H1 (cell line): ENCODE data around the gene FLCN. TPM values are rescaled to one million over a fixed set of nuclear protein-coding genes. Genes with fewer than 3 reads are reported as not detected.

Experiments
- CTCF ChIA-PET: fragments of 300-600 bp; sonication (Branson Sonifier 250); formaldehyde crosslinking; loops from one replicate; lab custom pipeline; 2021; ENCODE audit not compliant: partially characterized antibody; lab: Charles Lee
- POLR2A ChIA-PET: fragments of 300-600 bp; sonication (Branson Sonifier 250); formaldehyde crosslinking; loops from one replicate; lab custom pipeline; 2021; ENCODE audit warnings: inconsistent platforms; ENCODE audit not compliant: partially characterized antibody; lab: Charles Lee
- DNase-seq, 2 experiments: peaks; one replicate each; pipeline versions ENCODE4 v3.0.0 to v3.0.0-alpha.2; 2010 to 2022; ENCODE audit warnings: low spot score in 2 of 2, low read depth in 1 of 2, mixed read lengths in 1 of 2
- FAIRE-seq: peaks from 2 replicates; lab custom pipeline; 2011; peaks lifted over from hg19 to GRCh38; lab: Jason Lieb, UNC
- H2AFZ ChIP-seq: 2 replicates; pipeline ENCODE4 v1.8.1; 2012; ENCODE audit warnings: low read length, inconsistent platforms
- H2AK5ac ChIP-seq: 2 replicates; pipeline ENCODE4 v1.6.1; 2013; ENCODE audit warnings: low read depth, low read length
- H2BK120ac ChIP-seq: replicated peaks from 2 replicates; pipeline ENCODE3; 2013; ENCODE audit warnings: low read depth, low read length, inconsistent platforms
- H2BK12ac ChIP-seq: 2 replicates; pipeline ENCODE4 v1.6.1; 2013; ENCODE audit warnings: low read depth, low read length
- H2BK15ac ChIP-seq: 2 replicates; pipeline ENCODE4 v1.6.1; 2013; ENCODE audit warnings: low read length
- H2BK20ac ChIP-seq: 2 replicates; pipeline ENCODE4 v1.6.1; 2013; ENCODE audit warnings: low read length
- H2BK5ac ChIP-seq: 2 replicates; pipeline ENCODE4 v1.6.1; 2013; ENCODE audit warnings: low read depth, low read length
- H3K14ac ChIP-seq: 2 replicates; pipeline ENCODE4 v1.6.1; 2013; ENCODE audit warnings: inconsistent platforms; ENCODE audit not compliant: insufficient read length
- H3K18ac ChIP-seq: 2 replicates; pipeline ENCODE4 v1.6.1; 2013; ENCODE audit warnings: low read length; ENCODE audit errors: extremely low read depth
- H3K23ac ChIP-seq: 2 replicates; pipeline ENCODE4 v1.6.1; 2013; ENCODE audit warnings: inconsistent platforms; ENCODE audit not compliant: insufficient read length
- H3K23me2 ChIP-seq: 2 replicates; pipeline ENCODE4 v1.6.1; 2013; ENCODE audit warnings: low read depth, low read length
- H3K27ac ChIP-seq: 2 replicates; pipeline ENCODE4 v1.6.1; 2011; ENCODE audit warnings: low read depth, low read length, inconsistent platforms
- H3K27me3 ChIP-seq, 4 experiments: replicated peaks in 1 of 4; 1 replicate in 1 of 4; 2 replicates in 3 of 4; pipeline versions ENCODE4 v1.6.1 to v1.8.1; 2011 to 2013; ENCODE audit warnings: low read length in 3 of 4, mild to moderate bottlenecking in 3 of 4, inconsistent platforms in 2 of 4, mixed read lengths in 2 of 4, moderate library complexity in 1 of 4; ENCODE audit not compliant: control insufficient read depth in 3 of 4, insufficient read depth in 3 of 4; ENCODE audit errors: extremely low read depth in 1 of 4
- H3K36me3 ChIP-seq, 4 experiments: 2 replicates each; pipeline versions ENCODE4 v1.6.1 to v1.8.1; 2011 to 2013; ENCODE audit warnings: mild to moderate bottlenecking in 4 of 4, low read length in 3 of 4, moderate library complexity in 2 of 4, control low read depth in 1 of 4, inconsistent platforms in 1 of 4; ENCODE audit not compliant: insufficient read depth in 4 of 4, control insufficient read depth in 2 of 4
- H3K4ac ChIP-seq: replicated peaks from 2 replicates; pipeline ENCODE3; 2013; ENCODE audit warnings: low read length, low read depth, mixed read lengths, inconsistent platforms; ENCODE audit not compliant: insufficient read length
- H3K4me1 ChIP-seq, 4 experiments: replicated peaks in 1 of 4; 1 replicate in 1 of 4; 2 replicates in 3 of 4; pipeline versions ENCODE4 v1.6.1 to v1.8.1; 2011 to 2013; ENCODE audit warnings: low read length in 3 of 4, inconsistent platforms in 2 of 4, mixed read lengths in 1 of 4; ENCODE audit not compliant: insufficient read depth in 4 of 4, control insufficient read depth in 3 of 4
- H3K4me2 ChIP-seq, 2 experiments: 2 replicates each; pipeline versions ENCODE4 v1.6.1 to v1.8.1; 2011 to 2013; ENCODE audit warnings: low read depth in 2 of 2, low read length in 2 of 2, control low read depth in 1 of 2, inconsistent platforms in 1 of 2, mild to moderate bottlenecking in 1 of 2; ENCODE audit not compliant: insufficient read depth in 1 of 2
- H3K4me3 ChIP-seq, 4 experiments: fragments of 200-600, 300-600 bp in 1 of 4; sonication (generic), shearing (Covaris generic), sonication (Bioruptor Twin) in 1 of 4; 2 replicates each; pipeline versions ENCODE4 v1.5.1 to v1.8.1; 2011 to 2016; ENCODE audit warnings: low read length in 4 of 4, low read depth in 3 of 4, control low read depth in 2 of 4, inconsistent platforms in 2 of 4, mild to moderate bottlenecking in 2 of 4, mixed read lengths in 1 of 4, moderate library complexity in 1 of 4; ENCODE audit not compliant: insufficient read depth in 2 of 4; ENCODE audit errors: extremely low read depth in 1 of 4
- H3K56ac ChIP-seq: replicated peaks from 2 replicates; pipeline ENCODE3; 2013; ENCODE audit warnings: low read depth, mild to moderate bottlenecking, mixed read lengths, low read length, inconsistent platforms; ENCODE audit not compliant: insufficient read length
- H3K79me1 ChIP-seq: 2 replicates; pipeline ENCODE4 v1.6.1; 2013; ENCODE audit warnings: low read depth, low read length, control low read depth
- H3K79me2 ChIP-seq, 2 experiments: 2 replicates each; pipeline versions ENCODE4 v1.6.1 to v1.8.1; 2012 to 2013; ENCODE audit warnings: low read length in 2 of 2, mild to moderate bottlenecking in 2 of 2, inconsistent platforms in 1 of 2; ENCODE audit not compliant: insufficient read depth in 2 of 2, control insufficient read depth in 1 of 2
- H3K9ac ChIP-seq, 4 experiments: replicated peaks in 1 of 4; 1 replicate in 1 of 4; 2 replicates in 3 of 4; pipeline versions ENCODE4 v1.6.1 to v1.8.1; 2011 to 2013; ENCODE audit warnings: low read depth in 3 of 4, low read length in 3 of 4, control low read depth in 2 of 4, mild to moderate bottlenecking in 2 of 4, moderate library complexity in 2 of 4, inconsistent platforms in 1 of 4; ENCODE audit errors: extremely low read depth in 1 of 4
- H3K9me3 ChIP-seq, 2 experiments: 2 replicates each; pipeline versions ENCODE4 v1.6.1 to v1.8.1; 2012 to 2013; ENCODE audit warnings: mild to moderate bottlenecking in 2 of 2, moderate library complexity in 2 of 2, control low read depth in 1 of 2, inconsistent platforms in 1 of 2, low read depth in 1 of 2, low read length in 1 of 2, mixed read lengths in 1 of 2; ENCODE audit not compliant: insufficient read depth in 2 of 2
- H4K20me1 ChIP-seq, 2 experiments: replicated peaks in 1 of 2; 2 replicates each; pipeline versions ENCODE3 to v1.8.1; 2011 to 2013; ENCODE audit warnings: inconsistent platforms in 2 of 2, low read length in 2 of 2, mild to moderate bottlenecking in 1 of 2; ENCODE audit not compliant: insufficient read depth in 2 of 2, control insufficient read depth in 1 of 2
- H4K5ac ChIP-seq: 2 replicates; pipeline ENCODE4 v1.6.1; 2013; ENCODE audit warnings: low read length, low read depth, mixed read lengths, inconsistent platforms; ENCODE audit not compliant: insufficient read length
- H4K8ac ChIP-seq: 2 replicates; pipeline ENCODE4 v1.8.0; 2013; ENCODE audit warnings: mild to moderate bottlenecking, moderate library complexity, low read length, inconsistent platforms; ENCODE audit not compliant: insufficient read depth; ENCODE audit errors: extremely low read depth
- H4K91ac ChIP-seq: replicated peaks from 2 replicates; pipeline ENCODE3; 2013; ENCODE audit warnings: low read length, mixed read lengths, inconsistent platforms; ENCODE audit not compliant: insufficient read length
- ATF3 ChIP-seq: IDR thresholded peaks from 2 replicates; pipeline ENCODE4 v1.6.1; 2011; ENCODE audit warnings: low read depth, mild to moderate bottlenecking, low read length; ENCODE audit not compliant: insufficient read depth
- CBX8 ChIP-seq: fragments of 300-800, 300-1000 bp; sonication (generic); IDR thresholded peaks from 2 replicates; pipeline ENCODE4 v1.7.1; 2016; ENCODE audit warnings: low read depth, low read length, borderline replicate concordance
- CHD1 ChIP-seq: IDR thresholded peaks from 2 replicates; pipeline ENCODE4 v1.6.1; 2012; ENCODE audit warnings: low read depth, low read length, improper control_type of control experiment
- CTCF ChIP-seq, 3 experiments: IDR thresholded peaks; 1 replicate in 2 of 3; 2 replicates in 1 of 3; pipeline versions ENCODE4 v1.5.1 to v1.6.1; 2011; ENCODE audit warnings: low read length in 3 of 3, mild to moderate bottlenecking in 3 of 3, inconsistent platforms in 2 of 3, low read depth in 1 of 3, moderate library complexity in 1 of 3; ENCODE audit not compliant: insufficient read depth in 1 of 3; ENCODE audit errors: control extremely low read depth in 1 of 3
- POLR2A ChIP-seq, 2 experiments: IDR thresholded peaks; 1 replicate in 1 of 2; 2 replicates in 1 of 2; pipeline ENCODE4 v1.6.1; 2011; ENCODE audit warnings: low read depth in 2 of 2, low read length in 2 of 2, mild to moderate bottlenecking in 2 of 2; ENCODE audit errors: control extremely low read depth in 1 of 2
- SIX5 ChIP-seq: IDR thresholded peaks from 2 replicates; pipeline ENCODE4 v1.6.1; 2011; ENCODE audit warnings: mild to moderate bottlenecking, low read depth, low read length
- SP4 ChIP-seq: IDR thresholded peaks from 2 replicates; pipeline ENCODE4 v1.6.1; 2012; ENCODE audit warnings: low read length, inconsistent platforms
- WGBS, 2 experiments: shearing (Covaris generic) in 1 of 2; methylation state at CpG; one replicate each; pipeline versions ENCODE4 v1.1.6 to v1.1.7; 2013 to 2015; ENCODE audit warnings: low lambda C conversion rate in 2 of 2, mixed read lengths in 2 of 2, inconsistent platforms in 1 of 2, low coverage in 1 of 2, missing lambda C conversion rate in 1 of 2; ENCODE audit not compliant: insufficient replicate concordance in 2 of 2, insufficient coverage in 1 of 2, insufficient read length in 1 of 2; ENCODE audit errors: extremely low coverage in 1 of 2, missing lambda C conversion rate in 1 of 2; 5-methylcytosine and 5-hydroxymethylcytosine counted together
- polyA plus RNA-seq, 7 experiments: library from polyadenylated mRNA; depleted of rRNA in 3 of 7; stranded (reverse) in 5 of 7; unstranded in 2 of 7; fragments of >200 nt in 5 of 7; fragments of 200-250 nt in 2 of 7; gene quantifications; 1 replicate in 5 of 7; 2 replicates in 1 of 7; 4 replicates in 1 of 7; pipeline versions ENCODE4 v1.2.1 to v1.2.3, GENCODE V29; 2011 to 2013; ENCODE audit warnings: missing spikeins in 2 of 7, mixed read lengths in 2 of 7
- total RNA-seq: library from RNA; stranded (reverse); fragmentation: NEBNext Ultra II Directional; extraction: Animal tissue kit (Norgen Biotek cat#: 25700); gene quantifications from 2 replicates; pipeline ENCODE4 v1.2.1, GENCODE V29; 2021

The FLCN gene
- total and polyA plus RNA-seq, 2 of the 8 experiments (the other 6 are each of a cell fraction or from before 2014, with no cell fraction given): 15.6 to 34.6 TPM

GRCh38 chr17:17183744-17184143 is 53.2 kb downstream of the FLCN start:
- H3K23me2 ChIP-seq: no peaks in the 10 kb centered on the region
- no peak overlapping the region for H2BK15ac ChIP-seq
- TF ChIP-seq POLR2A (IDR thresholded peaks at IDR 0.05; ENCODE audit: control extremely low read depth in 1 of 2, low read depth in 2 of 2, low read length in 2 of 2) (no peak), ATF3 (no peak), CHD1 (no peak), CTCF (IDR thresholded peaks at IDR 0.05; ENCODE audit: control extremely low read depth in 1 of 3, insufficient read depth in 1 of 3, low read depth in 1 of 3, low read length in 3 of 3) (no peak), CBX8 (no peak), SIX5 (no peak), SP4 (no peak)
- TF ChIP-seq, all 59 proteins: peak for 0
- H4K5ac ChIP-seq: no peak overlapping the region
- H3K14ac ChIP-seq: no peak overlapping the region
- H2BK120ac ChIP-seq: no peak overlapping the region
- no peak overlapping the region for H3K27ac ChIP-seq
- no peak overlapping the region for H4K91ac ChIP-seq
- no peak overlapping the region for H3K4me2 ChIP-seq
- no peak overlapping the region for H3K4ac ChIP-seq
- WGBS, 2 experiments: 88% methylated on average over 4 of the region's 4 CpGs; no CpG with 5 or more reads in 1 of the 2 experiments
- no peak overlapping the region for H3K9ac ChIP-seq
- H4K20me1 ChIP-seq: peaks cover 0 to 4% of the 10 kb centered on the region in 2 experiments
- no peaks in the 10 kb centered on the region for H3K79me2 ChIP-seq
- no peak overlapping the region for H4K8ac ChIP-seq
- H3K4me1 ChIP-seq: no peaks in the 10 kb centered on the region
- no peaks in the 10 kb centered on the region for H3K27me3 ChIP-seq
- DNase-seq (no peak), FAIRE-seq (no peak)
- no peak overlapping the region for H2AFZ ChIP-seq
- H3K36me3 ChIP-seq: peaks cover 2 to 15% (median 10%) of the 10 kb centered on the region in 4 experiments; a peak in 5 of 8 replicates
- H3K23ac ChIP-seq: no peak overlapping the region
- no peak overlapping the region for H2BK20ac ChIP-seq
- H2BK12ac ChIP-seq: no peak overlapping the region
- no peak overlapping the region for H3K18ac ChIP-seq
- H2BK5ac ChIP-seq: no peak overlapping the region
- ChIA-PET CTCF (interaction anchor here (1.0 to 1.5 kb wide), 3 partner anchors 41 to 192 kb away, joined by 3 to 9 read pairs (median 3); partner anchors contain the start of gene MPRIP), POLR2A (interaction anchor here (1.6 kb wide), 1 partner anchor 61 kb away, joined by 3 read pairs; no protein-coding TSS in a partner anchor)
- no peak overlapping the region for H3K4me3 ChIP-seq
- H2AK5ac ChIP-seq: no peak overlapping the region
- H3K79me1 ChIP-seq: no peaks in the 10 kb centered on the region
- H3K56ac ChIP-seq: no peak overlapping the region
- no peaks in the 10 kb centered on the region for H3K9me3 ChIP-seq
